DOHH2 (cell line): ENCODE measurements around the gene UNC80.

Source experiments
- H3F3A ChIP-seq: fragments of 200-600 bp; sonication (generic), shearing (Covaris generic); 2 replicates; pipeline ENCODE4 v1.6.0; 2016; ENCODE audit warnings: antibody characterized with exemption, mild to moderate bottlenecking; ENCODE audit not compliant: control insufficient read depth, insufficient read depth
- H3K27ac ChIP-seq: fragments of 200-600 bp; sonication (generic); 2 replicates; pipeline ENCODE4 v1.5.1; 2014; ENCODE audit warnings: low read depth, mild to moderate bottlenecking, low read length, moderate library complexity
- H3K27me3 ChIP-seq: fragments of 200-600 bp; sonication (generic); 2 replicates; pipeline ENCODE4 v1.6.1; 2014; ENCODE audit warnings: mild to moderate bottlenecking, low read length, mixed read lengths; ENCODE audit not compliant: control insufficient read depth
- H3K36me3 ChIP-seq: fragments of 200-600 bp; sonication (generic); 2 replicates; pipeline ENCODE4 v1.6.1; 2014; ENCODE audit warnings: mild to moderate bottlenecking, low read length, moderate library complexity, mixed read lengths; ENCODE audit not compliant: control insufficient read depth
- H3K4me1 ChIP-seq: fragments of 200-600 bp; sonication (generic); 2 replicates; pipeline ENCODE4 v1.6.1; 2014; ENCODE audit warnings: mild to moderate bottlenecking, low read length, mixed read lengths; ENCODE audit not compliant: control insufficient read depth
- H3K4me2 ChIP-seq: fragments of 200-600 bp; sonication (generic); 2 replicates; pipeline ENCODE4 v1.6.0; 2014; ENCODE audit warnings: mild to moderate bottlenecking, low read length, moderate library complexity
- H3K4me3 ChIP-seq: fragments of 200-600 bp; sonication (generic); 2 replicates; pipeline ENCODE4 v1.5.1; 2014; ENCODE audit warnings: mild to moderate bottlenecking, low read length, mixed read lengths
- H3K79me2 ChIP-seq: fragments of 200-600 bp; sonication (generic); 2 replicates; pipeline ENCODE4 v1.6.1; 2014; ENCODE audit warnings: mild to moderate bottlenecking, low read length, mixed read lengths; ENCODE audit not compliant: control insufficient read depth
- H3K9me2 ChIP-seq: fragments of 200-600 bp; sonication (generic); replicated peaks from 2 replicates; pipeline ENCODE4 v1.6.1; 2014; ENCODE audit warnings: mild to moderate bottlenecking, low read length, mixed read lengths; ENCODE audit not compliant: control insufficient read depth
- H3K9me3 ChIP-seq: fragments of 200-600 bp; sonication (generic); 2 replicates; pipeline ENCODE4 v1.6.1; 2014; ENCODE audit warnings: antibody characterized with exemption, low read length, mixed read lengths; ENCODE audit not compliant: control insufficient read depth, insufficient read depth
- H4K20me1 ChIP-seq: fragments of 200-600 bp; sonication (generic); 2 replicates; pipeline ENCODE4 v1.6.0; 2014; ENCODE audit warnings: low read depth, mild to moderate bottlenecking, antibody characterized with exemption, low read length, moderate library complexity; ENCODE audit not compliant: control insufficient read depth, insufficient read depth
- EZH2phosphoT487 ChIP-seq: fragments of 200-600 bp; sonication (generic); IDR thresholded peaks from 2 replicates; pipeline ENCODE4 v1.6.1; 2017; ENCODE audit warnings: borderline replicate concordance, mild to moderate bottlenecking, antibody characterized with exemption, low read length, moderate library complexity, mixed read lengths
- TF ChIP-seq, protein P1 (sequence below): fragments of 200-600 bp; sonication (generic); IDR thresholded peaks from one replicate; pipeline ENCODE4 v1.5.1; 2014; ENCODE audit warnings: antibody characterized with exemption, mild to moderate bottlenecking, low read depth, low read length; ENCODE audit not compliant: poor library complexity, severe bottlenecking

The UNC80 gene

DNA sequence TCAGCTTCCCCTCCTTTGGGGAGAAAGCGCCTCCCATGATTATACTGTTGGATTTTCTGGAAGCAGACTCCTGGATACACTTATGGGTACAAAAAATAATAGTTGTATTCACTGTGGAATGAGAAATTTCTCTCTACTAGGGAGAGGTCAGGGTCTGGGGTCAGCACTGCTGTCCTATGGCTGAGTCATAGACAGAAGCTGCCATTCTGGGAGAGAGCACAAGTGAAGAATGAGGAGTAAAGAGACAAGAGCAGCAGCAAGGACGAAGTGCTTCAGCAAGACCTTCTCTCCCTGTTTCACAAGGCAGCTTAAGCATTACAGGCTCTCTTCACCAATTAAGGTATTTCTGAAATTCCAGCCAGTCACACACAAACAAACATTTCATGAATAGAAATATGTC, 10.1 kb upstream of the UNC80 start:
- H3F3A ChIP-seq: no peaks in the 10 kb centered on the region
- H4K20me1 ChIP-seq: no peaks in the 10 kb centered on the region
- TF ChIP-seq EZH2phosphoT487: no peak
- TF ChIP-seq, protein P1, sequence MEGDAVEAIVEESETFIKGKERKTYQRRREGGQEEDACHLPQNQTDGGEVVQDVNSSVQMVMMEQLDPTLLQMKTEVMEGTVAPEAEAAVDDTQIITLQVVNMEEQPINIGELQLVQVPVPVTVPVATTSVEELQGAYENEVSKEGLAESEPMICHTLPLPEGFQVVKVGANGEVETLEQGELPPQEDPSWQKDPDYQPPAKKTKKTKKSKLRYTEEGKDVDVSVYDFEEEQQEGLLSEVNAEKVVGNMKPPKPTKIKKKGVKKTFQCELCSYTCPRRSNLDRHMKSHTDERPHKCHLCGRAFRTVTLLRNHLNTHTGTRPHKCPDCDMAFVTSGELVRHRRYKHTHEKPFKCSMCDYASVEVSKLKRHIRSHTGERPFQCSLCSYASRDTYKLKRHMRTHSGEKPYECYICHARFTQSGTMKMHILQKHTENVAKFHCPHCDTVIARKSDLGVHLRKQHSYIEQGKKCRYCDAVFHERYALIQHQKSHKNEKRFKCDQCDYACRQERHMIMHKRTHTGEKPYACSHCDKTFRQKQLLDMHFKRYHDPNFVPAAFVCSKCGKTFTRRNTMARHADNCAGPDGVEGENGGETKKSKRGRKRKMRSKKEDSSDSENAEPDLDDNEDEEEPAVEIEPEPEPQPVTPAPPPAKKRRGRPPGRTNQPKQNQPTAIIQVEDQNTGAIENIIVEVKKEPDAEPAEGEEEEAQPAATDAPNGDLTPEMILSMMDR: no peak
- no peaks in the 10 kb centered on the region for H3K36me3 ChIP-seq
- H3K4me2 ChIP-seq: no peak overlapping the region
- H3K4me1 ChIP-seq: no peaks in the 10 kb centered on the region
- no peaks in the 10 kb centered on the region for H3K79me2 ChIP-seq
- H3K9me2 ChIP-seq: no peaks in the 10 kb centered on the region
- no peak overlapping the region for H3K4me3 ChIP-seq
- H3K27ac ChIP-seq: no peak overlapping the region
- H3K9me3 ChIP-seq: no peaks in the 10 kb centered on the region
- 0 out of 2 replicates have a peak, but pooled peaks cover 2% of the 10 kb centered on the region for H3K27me3 ChIP-seq

- no peak for TF ChIP-seq EZH2phosphoT487
- TF ChIP-seq, protein P1: no peak
- Histone ChIP-seq H3F3A (no peaks in the 10 kb centered on the region), H3K4me2 (no peak overlapping the region)
These were observed 9.1 kb upstream of the UNC80 start for GRCh38 chr2:209762563-209762962.

GRCh38 chr2:209763106-209763505, 8.5 kb upstream of the UNC80 start:
- Histone ChIP-seq H3K4me1 (no peaks in the 10 kb centered on the region), H3K27ac (no peak overlapping the region), H3K4me3 (no peak overlapping the region), H3F3A (no peaks in the 10 kb centered on the region), H3K9me3 (no peaks in the 10 kb centered on the region), H3K27me3 (0 out of 2 replicates have a peak, but pooled peaks cover 2% of the 10 kb centered on the region), H3K36me3 (no peaks in the 10 kb centered on the region), H4K20me1 (no peaks in the 10 kb centered on the region), H3K4me2 (no peak overlapping the region), H3K9me2 (no peaks in the 10 kb centered on the region), H3K79me2 (no peaks in the 10 kb centered on the region)
- TF ChIP-seq, protein P1: no peak
- TF ChIP-seq EZH2phosphoT487: no peak

More at GRCh38 chr2:209762563-209762962, 9.1 kb upstream of the UNC80 start:
- no peaks in the 10 kb centered on the region for H3K9me2 ChIP-seq
- H3K36me3 ChIP-seq: no peaks in the 10 kb centered on the region
- no peak overlapping the region for H3K4me3 ChIP-seq
- no peaks in the 10 kb centered on the region for H3K4me1 ChIP-seq
- H4K20me1 ChIP-seq: no peaks in the 10 kb centered on the region
- no peaks in the 10 kb centered on the region for H3K9me3 ChIP-seq
- H3K27ac ChIP-seq: no peak overlapping the region
- no peaks in the 10 kb centered on the region for H3K79me2 ChIP-seq
- H3K27me3 ChIP-seq: 0 out of 2 replicates have a peak, but pooled peaks cover 2% of the 10 kb centered on the region
